ENCODE measurements around the gene NEFH. TPM values are rescaled to one million over a fixed set of nuclear protein-coding genes. Genes with fewer than 3 reads are reported as not detected.
"Not testable (repeated sequence)": the region's sequence is repeated elsewhere in the genome, so short reads cannot be mapped to it uniquely, and the experiment has no call there.

Gene NEFH
- total RNA-seq, 1 donor from 2014 or later: 1.1 TPM

GRCh38 chr22:29464581-29464980, 15.4 kb upstream of the NEFH start:
- DNase-seq (ENCODE audit: low read depth, low spot score): no peak

- no peak for DNase-seq (ENCODE audit: low read depth, low spot score)
Observed at GRCh38 chr22:29469755-29470154, 10.3 kb upstream of the NEFH start.

GRCh38 chr22:29470159-29470855, 9.7 kb upstream of the NEFH start:
- no peak for DNase-seq (ENCODE audit: low read depth, low spot score)

GRCh38 chr22:29473001-29473400, 7.0 kb upstream of the NEFH start:
- DNase-seq (ENCODE audit: low read depth, low spot score): no peak

- DNase-seq (ENCODE audit: low read depth, low spot score): no peak
Observed at GRCh38 chr22:29475550-29475949, 4.5 kb upstream of the NEFH start.

GRCh38 chr22:29476116-29476515, 3.9 kb upstream of the NEFH start:
- DNase-seq (ENCODE audit: low read depth, low spot score): no peak

GRCh38 chr22:29477723-29478318, 2.2 kb upstream of the NEFH start:
- DNase-seq (ENCODE audit: low read depth, low spot score): no peak

GRCh38 chr22:29478326-29479276, 1.4 kb upstream of the NEFH start:
- no peak for DNase-seq (ENCODE audit: low read depth, low spot score)

- no peak for DNase-seq (ENCODE audit: low read depth, low spot score)
Observed at GRCh38 chr22:29480262-29480511, 169 bp downstream of the NEFH start.

- no peak for DNase-seq (ENCODE audit: low read depth, low spot score)
Observed at GRCh38 chr22:29480512-29481264, 670 bp downstream of the NEFH start.

- DNase-seq (ENCODE audit: low read depth, low spot score): no peak
Observed at GRCh38 chr22:29481265-29482000, 1.4 kb downstream of the NEFH start.

- DNase-seq (ENCODE audit: low read depth, low spot score): no peak
Observed at GRCh38 chr22:29482253-29482652, 2.2 kb downstream of the NEFH start.

GRCh38 chr22:29482726-29483125, 2.7 kb downstream of the NEFH start:
- DNase-seq (ENCODE audit: low read depth, low spot score): no peak

GRCh38 chr22:29483254-29483653, 3.2 kb downstream of the NEFH start:
- DNase-seq (ENCODE audit: low read depth, low spot score): no peak

- DNase-seq (ENCODE audit: low read depth, low spot score): no peak
Observed at GRCh38 chr22:29484642-29485041, 4.6 kb downstream of the NEFH start.

GRCh38 chr22:29485448-29485847, 5.4 kb downstream of the NEFH start:
- no peak for DNase-seq (ENCODE audit: low read depth, low spot score)

GRCh38 chr22:29487426-29487986, 7.5 kb downstream of the NEFH start:
- no peak for DNase-seq (ENCODE audit: low read depth, low spot score)

GRCh38 chr22:29489127-29489780, 9.2 kb downstream of the NEFH start:
- not testable (repeated sequence) for DNase-seq (ENCODE audit: low read depth, low spot score)

GRCh38 chr22:29491012-29491411, 11.0 kb downstream of the NEFH start:
- DNase-seq (ENCODE audit: low read depth, low spot score): no peak

- DNase-seq (ENCODE audit: low read depth, low spot score): no peak
Observed at GRCh38 chr22:29493636-29494035, 13.6 kb downstream of the NEFH start.
